LNCaP clone FGC (cell line): ENCODE results near the gene SEMA6A.
A peak's percentile ranks its signal among the peaks of the same experiment; 100 is the strongest.

Experiments
- DNase-seq: peaks from one replicate; pipeline ENCODE4 v3.0.0-alpha.2; 2011; ENCODE audit warnings: low read depth
- H3K4me3 ChIP-seq: 2 replicates; pipeline ENCODE4 v1.5.1; 2011; ENCODE audit warnings: mild to moderate bottlenecking, low read depth, low read length, control low read depth
- TF ChIP-seq, protein P1 (sequence below): IDR thresholded peaks from 2 replicates; pipeline ENCODE4 v1.5.1; 2012; ENCODE audit warnings: mild to moderate bottlenecking; ENCODE audit not compliant: control insufficient read depth, insufficient read depth; ENCODE audit errors: extremely low read depth

SEMA6A gene

DNA sequence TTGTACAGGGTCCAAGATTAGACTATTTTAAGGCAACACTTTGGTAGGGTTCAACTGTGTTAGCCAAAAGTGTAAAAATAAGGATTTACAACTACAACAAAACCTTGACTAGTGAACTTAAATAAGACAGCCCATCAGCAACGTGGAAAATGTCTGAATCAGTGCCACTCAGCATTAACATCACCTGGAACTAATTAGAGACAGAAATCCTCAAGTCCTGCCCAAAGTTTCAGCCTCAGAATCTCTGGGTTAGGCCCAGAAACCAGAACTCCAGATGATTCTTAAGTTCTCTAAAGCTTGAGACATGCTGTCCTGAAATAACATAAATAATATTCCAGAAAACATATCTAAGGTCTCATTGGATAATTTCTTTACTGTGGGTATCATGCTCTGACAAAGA lies 118.6 kb downstream of the SEMA6A start:
- no peak for DNase-seq

DNA sequence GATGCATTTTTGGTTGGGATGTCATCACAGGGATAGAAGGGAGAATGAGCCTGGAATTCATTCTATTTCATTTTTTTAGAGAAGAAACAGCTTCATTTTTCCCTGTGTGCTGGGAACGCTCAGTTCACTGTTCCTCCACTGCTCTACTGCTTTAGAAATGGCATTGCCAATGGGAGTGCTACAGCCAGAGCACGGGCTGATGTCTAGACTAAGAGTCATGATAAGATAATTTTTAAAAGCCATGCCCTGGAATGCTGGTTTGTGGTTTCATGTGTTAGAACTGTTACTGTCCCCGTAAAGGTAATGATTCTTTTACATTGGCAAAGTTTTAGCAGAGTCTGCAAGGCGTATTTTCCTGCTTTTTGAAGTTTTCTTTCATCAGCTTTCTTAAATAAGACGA lies 119.6 kb downstream of the SEMA6A start:
- TF ChIP-seq, protein P1, sequence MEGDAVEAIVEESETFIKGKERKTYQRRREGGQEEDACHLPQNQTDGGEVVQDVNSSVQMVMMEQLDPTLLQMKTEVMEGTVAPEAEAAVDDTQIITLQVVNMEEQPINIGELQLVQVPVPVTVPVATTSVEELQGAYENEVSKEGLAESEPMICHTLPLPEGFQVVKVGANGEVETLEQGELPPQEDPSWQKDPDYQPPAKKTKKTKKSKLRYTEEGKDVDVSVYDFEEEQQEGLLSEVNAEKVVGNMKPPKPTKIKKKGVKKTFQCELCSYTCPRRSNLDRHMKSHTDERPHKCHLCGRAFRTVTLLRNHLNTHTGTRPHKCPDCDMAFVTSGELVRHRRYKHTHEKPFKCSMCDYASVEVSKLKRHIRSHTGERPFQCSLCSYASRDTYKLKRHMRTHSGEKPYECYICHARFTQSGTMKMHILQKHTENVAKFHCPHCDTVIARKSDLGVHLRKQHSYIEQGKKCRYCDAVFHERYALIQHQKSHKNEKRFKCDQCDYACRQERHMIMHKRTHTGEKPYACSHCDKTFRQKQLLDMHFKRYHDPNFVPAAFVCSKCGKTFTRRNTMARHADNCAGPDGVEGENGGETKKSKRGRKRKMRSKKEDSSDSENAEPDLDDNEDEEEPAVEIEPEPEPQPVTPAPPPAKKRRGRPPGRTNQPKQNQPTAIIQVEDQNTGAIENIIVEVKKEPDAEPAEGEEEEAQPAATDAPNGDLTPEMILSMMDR = no peak
- DNase-seq = no peak
- H3K4me3 ChIP-seq = no peak overlapping the region

More for the DNA sequence above, 118.6 kb downstream of the SEMA6A start:
- H3K4me3 ChIP-seq = no peak overlapping the region
- TF ChIP-seq, protein P1 = no peak

DNA sequence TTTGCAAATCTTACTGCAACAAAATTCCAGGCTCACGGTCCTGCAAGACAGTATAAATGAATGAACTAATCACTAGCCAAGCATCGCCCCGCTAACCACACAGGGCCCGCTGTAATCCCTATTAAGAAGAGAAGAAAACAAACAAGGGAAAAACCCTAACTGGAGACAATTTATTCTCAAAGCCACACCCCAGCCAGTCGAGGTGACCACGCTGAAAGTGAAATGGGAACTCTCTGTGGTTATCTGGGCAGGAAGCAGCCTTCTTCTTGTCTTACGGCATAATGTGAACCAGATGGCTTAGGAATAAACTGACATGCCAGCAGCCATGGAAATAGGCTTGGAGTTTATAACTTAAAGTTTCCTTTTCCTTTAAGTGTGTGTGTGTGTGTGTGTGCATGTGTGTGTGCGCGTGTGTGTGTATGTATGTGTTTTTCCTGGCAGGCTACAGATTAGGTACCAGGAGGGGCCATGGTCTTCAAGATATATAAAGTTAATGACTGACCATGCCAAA lies 120.2 kb downstream of the SEMA6A start:
- no peak for DNase-seq

DNA sequence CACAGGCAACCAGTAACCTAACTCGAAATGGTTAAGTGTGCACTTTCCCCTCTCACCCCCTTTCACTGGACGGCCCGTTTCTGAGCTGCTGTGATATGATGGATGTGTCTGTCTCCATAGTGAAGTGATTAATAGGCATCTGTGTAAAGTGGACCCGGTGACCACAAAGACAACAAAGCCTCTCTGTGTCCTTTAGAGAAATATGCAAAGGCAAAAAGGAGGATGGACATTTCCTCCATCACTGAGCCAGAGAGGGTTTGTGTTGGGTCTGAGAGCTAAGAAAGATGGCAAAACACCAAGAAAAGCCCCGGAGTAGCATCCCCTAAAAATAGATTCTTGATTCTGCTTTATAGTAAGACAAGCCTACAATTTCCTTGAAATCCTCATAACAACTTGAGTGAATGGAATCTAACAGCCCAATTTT lies 120.6 kb downstream of the SEMA6A start:
- no peak overlapping the region for H3K4me3 ChIP-seq
- TF ChIP-seq, protein P1 = no peak
- no peak for DNase-seq

More for the DNA sequence above, 120.2 kb downstream of the SEMA6A start:
- no peak overlapping the region for H3K4me3 ChIP-seq
- TF ChIP-seq, protein P1 = no peak

DNA sequence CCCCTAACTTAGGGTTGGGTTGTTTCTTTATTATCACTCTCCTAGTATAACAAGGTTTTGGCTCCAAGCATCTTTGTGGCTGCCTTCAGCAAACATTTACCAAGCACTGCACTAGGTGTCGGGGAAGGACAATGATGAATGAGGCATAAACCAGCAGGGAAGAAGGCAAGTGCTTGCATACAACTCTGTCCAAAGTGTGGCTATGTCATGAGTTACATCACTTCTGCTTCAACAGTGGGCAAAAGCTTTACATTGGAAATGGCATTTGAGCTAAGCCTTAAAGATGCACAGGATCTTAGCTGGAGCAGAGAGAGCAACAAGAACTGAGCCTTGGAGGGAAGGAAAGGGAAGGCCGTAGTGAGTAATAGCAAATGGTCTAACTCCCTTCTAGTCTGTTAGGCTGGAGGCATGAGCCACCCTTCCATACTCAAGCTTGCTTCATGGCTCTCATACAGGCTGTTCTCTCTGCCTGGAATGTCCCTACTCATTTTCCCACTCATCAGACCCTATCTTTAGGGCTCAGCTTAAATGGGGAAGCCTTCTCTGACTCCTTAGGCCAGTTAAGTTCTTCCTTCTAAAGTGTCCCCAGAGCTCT lies 121.8 kb downstream of the SEMA6A start:
- peak; percentile 17 for DNase-seq
- TF ChIP-seq, protein P1 = no peak
- no peak overlapping the region for H3K4me3 ChIP-seq

DNA sequence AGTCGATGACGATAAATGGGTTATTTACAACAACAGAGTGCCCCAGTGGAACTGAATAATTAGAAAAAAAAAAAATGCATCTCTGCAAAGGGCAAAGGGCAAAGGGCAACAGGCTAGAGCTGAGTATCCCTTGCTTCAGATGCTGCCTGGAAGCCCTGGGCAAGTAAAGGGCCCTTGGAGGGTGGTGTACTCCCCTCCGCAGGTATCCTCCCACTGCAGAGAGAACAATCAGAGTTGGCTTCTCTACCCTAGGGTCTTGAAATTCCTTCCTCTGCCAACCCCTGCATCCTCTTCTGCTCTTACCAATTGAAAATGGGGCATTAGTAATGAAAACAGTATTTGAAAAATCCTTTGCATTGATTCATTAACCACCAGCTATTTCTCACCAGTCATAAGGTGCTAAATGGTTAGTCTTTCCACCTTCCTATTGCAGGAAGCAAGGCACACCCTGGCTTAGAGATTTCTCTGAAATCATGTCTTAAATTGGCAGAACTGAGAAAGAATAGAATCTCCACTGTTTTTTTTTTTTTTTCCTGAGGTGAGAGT lies 122.6 kb downstream of the SEMA6A start:
- TF ChIP-seq, protein P1 = no peak
- no peak for DNase-seq
- no peak overlapping the region for H3K4me3 ChIP-seq
